GM20431 (cell line): ENCODE measurements around the gene NUPR1.
"Not testable (repeated sequence)": the region's sequence is repeated elsewhere in the genome, so short reads cannot be mapped to it uniquely, and the experiment has no call there.

Experiments used
- in situ Hi-C: fragments of 300-500 bp; cut with MseI, MboI; formaldehyde crosslinking; loops from one replicate; pipeline ENCODE4 v1.15.0; 2020; ENCODE audit warnings: low sequenced_read_pairs; ENCODE audit not compliant: unreplicated experiment

NUPR1 gene

DNA sequence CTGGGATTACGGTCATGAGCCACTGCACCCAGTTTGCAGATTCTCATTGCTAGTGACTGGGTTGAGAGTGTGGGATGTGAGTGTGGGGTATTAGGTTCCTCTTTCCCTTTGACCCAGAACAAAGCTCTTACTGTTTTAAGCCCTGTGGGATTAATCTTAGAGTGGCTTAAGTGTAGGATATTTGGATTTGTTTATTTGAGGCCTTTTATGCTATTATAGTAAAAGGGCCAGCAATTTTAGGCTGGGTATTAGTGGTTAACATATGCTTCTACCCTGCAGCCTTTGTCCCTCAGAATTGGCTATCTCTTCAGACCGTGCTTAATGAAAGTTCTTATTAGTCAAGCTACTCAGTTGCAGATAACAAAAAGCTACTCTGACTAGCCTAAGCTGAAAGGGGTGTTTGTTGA lies 18.1 kb upstream of the NUPR1 start:
- in situ Hi-C loops, result no loop called here

DNA sequence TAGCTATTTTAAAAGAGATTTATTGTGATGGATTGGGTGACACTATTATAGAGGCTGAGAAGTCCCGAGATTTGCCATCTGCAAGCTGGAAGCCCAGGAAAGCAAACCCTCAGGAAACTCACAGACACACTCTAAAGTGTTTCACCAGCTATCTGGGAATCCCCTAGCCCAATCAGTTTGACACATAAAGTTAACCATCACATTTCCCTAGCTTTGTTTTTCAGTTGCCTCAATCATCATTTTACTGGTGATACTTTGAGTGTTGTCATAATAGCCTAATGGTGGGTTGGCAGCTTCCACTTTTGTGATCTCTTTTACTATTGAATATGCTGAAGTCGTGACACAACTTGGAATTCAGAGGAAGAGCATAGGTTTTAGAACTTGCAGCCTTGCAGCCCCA lies 16.8 kb upstream of the NUPR1 start:
- in situ Hi-C loops, result no loop called here

DNA sequence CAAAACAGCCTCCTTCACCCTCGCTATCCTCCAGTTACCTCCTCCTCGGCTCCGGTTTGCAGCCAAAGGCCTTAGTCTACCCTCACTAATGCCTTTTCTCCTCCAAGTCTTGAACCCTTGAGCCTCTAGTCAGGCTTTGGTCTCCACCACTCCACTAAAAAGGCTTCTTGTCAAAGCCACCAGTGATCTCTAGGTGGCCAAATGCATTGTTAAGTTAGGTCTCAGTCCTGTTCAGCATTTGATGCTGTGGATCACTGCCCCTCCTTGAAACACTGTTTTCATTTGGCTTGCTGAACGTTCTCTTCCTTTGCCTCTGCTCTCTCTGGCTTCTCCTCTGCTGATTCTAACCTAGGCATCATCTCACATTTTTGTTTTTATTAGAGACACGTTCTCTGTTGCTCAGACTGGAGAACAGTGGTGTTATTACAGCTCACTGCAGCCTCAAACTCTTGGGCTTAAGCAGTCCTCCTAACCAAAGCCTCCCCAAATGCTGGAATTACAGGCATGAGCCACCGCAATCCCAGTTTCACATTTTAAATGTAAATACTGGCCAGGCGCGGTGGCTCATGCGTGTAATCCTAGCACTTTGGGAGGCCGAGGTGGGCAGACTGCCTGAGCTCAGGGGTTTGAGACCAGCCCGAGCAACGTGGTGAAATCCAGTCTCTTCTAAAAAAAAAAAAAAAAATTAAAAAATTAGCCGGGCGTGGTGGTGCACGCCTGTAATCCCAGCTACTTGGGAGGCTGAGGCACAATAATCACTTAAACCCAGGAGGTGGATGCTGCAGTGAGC lies 16.1 kb upstream of the NUPR1 start:
- in situ Hi-C loops, result no loop called here

DNA sequence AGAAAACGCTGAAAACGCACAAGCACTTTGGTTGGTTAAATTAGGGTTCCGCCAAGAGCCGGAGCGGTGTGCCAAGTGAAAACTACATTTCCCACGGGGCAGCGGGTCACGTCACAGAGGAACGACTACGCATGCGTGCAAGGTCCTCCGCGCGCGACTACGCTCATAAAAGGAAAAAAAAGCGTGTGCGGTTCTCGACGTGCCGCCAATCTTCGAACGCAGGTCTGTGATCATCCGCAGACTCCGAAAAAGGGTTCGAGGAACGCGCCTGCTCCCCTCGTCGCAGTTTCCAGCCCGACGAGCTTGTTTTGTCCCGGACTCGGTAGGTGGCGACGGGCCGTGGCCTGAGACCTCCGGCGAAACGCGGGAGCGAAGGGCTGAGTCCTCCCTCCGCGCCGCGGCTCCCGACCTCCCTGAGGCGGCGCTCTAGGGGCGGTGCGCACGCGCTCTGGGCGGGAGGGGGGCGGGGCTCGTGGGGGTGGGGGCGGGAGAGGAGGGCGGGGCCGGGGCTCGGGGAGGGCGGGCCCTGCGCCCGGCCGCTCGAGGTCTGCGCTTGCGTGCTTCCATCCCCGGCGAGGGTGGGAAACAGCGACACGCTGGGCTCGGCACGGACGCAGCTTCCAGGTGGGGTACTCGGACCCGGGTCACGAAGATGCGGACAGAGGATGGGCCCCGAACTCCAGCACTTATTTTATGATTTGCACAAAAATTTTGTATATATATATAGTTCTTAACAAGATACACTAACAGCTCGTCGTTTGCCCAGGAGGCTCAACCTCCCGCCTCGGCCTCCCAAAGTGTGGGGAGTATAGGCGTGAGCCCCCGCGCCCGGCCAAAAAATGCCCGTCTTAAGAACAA lies 15.2 kb upstream of the NUPR1 start, which contains the start of gene SGF29:
TSS of gene SGF29 (plus strand) at position 145 of the 858 bp plus-strand sequence. CDS start 27,150 bp downstream, outside the sequence.
- in situ Hi-C loops, result no loop called here

DNA sequence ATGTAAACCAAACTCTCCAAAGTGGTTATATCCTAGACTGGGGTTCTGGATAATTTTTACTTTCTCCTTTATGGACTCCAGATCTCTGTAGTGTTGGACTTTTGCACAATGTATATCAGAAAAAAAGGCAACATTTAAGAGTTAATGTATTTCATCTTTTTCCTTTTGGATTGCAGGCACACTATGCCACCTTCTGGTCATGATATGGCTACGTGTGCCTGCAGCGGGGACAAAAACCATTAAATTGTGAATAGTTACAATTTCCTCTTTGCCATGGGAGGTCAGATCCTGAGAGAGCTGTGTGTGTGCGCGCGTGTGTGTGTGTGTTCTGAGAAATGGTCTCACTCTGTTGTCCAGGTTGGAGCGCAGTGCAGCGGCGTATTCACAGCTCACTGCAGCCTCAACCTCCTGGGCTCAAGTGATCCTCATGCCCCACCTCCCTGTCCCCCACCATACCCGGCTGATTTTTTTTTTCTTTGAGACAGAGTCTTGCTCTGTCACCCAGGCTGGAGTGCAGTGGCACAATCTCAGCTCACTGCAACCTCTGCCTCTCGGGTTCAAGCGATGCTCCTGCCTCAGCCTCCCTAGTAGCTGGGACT lies 10.6 kb upstream of the NUPR1 start:
- in situ Hi-C loops, result no loop called here

DNA sequence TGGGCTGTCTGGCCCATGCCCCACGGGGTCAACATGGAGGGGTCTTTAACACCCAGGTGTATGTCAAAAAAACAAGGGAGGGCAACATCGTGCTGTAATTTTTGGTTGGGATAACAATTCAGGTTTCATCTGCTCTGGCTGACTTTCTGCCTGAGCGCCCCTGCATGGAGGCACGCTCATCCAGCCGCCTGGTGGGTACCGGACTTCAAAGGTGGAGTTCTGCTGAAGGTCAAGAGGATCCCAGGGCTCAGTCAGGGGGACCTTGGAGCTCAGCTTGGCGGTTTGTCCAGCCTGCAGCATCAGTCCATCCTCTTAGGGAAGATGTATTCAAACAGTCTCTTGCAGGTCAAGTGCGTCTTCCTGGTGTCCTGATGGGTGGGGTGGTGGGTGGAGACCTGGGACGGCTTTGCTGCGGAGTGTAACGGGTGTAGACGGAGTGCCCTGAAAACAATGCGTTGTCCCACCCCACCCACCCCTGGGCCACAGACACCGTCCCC lies 9.6 kb upstream of the NUPR1 start:
- in situ Hi-C loops, result no loop called here

DNA sequence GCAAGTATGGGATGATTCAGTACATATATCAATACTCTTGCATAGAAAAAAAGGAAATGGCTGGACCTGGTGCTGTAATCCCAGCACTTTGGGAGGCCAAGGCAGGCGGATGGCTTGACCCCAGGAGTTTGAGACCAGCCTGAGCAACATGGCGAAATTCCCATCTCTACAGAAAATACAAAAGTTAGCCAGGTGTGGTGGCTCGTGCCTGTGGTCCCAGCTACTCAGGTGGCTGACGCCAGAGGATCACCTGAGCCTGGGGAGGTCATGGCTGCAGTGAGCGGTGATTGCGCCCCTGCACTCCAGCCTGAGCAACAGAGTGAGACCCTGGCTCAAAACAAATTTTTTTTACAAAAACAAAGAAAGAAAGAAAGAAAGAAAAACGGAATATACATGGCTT lies 7.9 kb upstream of the NUPR1 start:
- in situ Hi-C loops, result no loop called here

DNA sequence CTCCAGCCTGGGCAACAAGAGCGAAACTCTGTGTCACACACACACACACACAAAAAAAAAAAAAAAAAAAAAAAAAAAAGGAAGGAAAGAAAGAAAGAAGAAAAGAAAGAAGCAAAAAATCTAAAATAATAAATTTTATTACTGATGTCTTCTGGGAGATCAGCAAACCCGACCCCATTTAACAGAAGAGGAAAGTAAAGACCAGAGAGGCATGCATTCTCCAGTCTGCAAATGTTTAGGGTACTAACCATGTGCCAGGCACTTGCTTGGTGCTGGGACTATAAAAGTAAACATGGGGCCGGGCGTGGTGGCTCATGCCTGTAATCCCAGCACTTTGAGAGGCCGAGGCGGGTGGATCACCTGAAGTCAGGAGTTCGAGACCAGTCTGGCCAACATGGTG lies 7.2 kb upstream of the NUPR1 start:
- in situ Hi-C loops, result not testable (repeated sequence)

DNA sequence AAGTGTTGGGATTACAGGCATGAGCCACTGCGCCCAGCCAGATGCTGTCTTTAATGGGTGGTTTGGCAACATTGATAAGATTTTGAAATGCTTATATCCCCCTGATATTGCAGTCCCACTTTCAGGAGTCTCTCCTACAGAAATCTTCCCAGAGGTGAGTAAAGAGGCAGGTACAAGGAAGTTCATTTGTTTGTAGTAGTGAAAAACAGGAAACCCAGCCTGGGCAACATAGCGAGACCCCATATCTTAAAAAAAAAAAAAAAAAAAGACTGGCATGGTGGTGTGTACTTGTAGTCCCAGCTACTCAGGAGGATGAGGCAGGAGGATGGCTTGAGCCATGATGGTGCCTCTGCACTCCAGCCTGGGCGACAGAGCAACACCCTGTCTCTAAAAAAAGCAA lies 6.2 kb upstream of the NUPR1 start:
- in situ Hi-C loops, result no loop called here

DNA sequence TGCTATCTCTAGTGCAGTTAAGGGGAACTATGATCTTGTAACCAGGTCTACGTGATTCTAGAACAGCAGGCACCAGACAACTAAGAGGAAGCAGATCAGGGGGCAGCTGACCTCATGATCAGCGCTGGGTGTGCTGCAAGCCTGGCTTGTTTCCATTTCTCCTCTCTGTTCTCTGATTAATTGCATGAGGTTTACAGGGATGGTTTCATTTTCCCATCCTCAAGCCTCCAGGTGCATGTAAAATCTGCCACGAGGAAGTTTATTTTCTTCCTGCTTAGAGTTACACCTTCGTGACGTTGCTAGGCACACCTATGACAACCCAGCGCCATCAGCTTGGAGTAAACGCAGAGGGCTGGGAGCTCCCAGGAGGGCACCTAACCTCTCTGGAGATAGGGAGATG lies 4.3 kb upstream of the NUPR1 start:
- in situ Hi-C loops, result no loop called here

DNA sequence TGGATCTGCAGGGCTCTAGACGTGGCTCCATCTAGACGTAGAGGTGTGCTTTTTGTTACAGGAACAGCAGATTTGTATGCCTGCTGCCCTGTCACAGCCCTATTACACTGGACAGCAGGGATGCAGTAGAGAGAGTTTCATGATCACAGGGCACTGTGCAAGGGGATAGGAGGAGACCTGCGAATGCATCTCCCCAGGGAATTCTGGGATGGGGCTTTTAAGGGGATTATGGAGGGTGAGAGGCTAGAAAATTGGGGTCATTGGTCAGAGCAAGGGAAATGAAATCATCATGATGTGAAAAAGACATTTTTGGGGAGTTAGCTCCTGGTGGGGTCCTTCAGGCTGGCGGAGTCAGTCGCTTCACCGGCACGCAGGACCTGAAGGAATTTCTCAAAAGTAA lies 3.9 kb upstream of the NUPR1 start:
- in situ Hi-C loops, result no loop called here

DNA sequence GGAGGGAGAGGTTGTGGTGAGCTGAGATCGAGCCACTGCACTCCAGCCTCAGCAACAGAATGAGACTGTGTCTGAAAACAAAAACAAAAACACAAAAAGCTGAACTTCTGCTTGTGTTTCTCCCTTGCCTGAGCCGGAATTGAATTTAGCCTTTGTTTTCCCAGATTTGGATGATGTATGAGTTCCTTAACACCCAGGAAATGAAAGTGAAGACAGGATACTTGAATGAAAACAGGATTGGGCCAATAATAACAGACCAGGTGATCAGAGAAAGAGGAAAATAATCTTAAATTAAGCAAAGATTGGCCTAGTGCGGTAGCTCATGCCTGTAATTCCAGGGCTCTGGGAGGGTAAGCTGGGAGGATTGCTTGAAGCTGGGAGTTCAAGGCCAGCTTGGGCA lies 1.6 kb upstream of the NUPR1 start:
- in situ Hi-C loops, result no loop called here

DNA sequence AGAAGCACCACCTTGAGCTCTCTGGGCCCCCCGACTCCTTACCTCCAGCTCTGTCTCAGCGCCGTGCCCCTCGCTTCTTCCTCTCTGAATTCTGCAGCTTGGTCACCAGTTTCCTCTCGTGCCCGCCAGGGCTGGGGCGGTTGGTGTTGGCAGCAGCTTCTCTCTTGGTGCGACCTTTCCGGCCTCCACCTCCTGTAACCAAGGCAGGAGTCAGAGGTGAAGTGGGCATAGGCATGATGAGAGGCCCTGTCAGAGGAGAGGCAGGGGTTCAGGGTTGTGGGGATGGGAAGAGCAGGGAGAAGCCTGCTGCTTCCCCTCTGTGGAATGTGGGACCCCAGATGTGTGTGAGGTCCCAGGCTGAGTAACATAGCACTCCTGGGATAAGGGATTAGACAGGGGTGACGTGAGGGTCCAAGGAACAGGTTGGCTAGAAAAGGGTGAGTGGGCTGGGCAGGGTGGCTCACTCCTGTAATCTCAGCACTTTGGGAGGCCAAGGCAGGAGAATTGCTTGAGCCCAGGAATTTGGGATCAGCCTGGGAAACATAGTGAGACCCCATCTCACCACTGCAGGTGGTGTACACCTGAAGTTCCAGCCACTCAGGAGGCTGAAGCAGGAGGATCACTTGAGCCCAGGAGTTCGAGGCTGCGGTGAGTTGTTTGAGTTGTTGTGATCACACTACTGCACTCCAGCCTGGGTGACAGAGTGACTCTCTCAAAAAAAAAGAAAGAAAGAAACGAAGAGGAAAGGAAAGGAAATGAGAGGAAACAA lies 626 bp downstream of the NUPR1 start:
- in situ Hi-C loops, result no loop called here

DNA sequence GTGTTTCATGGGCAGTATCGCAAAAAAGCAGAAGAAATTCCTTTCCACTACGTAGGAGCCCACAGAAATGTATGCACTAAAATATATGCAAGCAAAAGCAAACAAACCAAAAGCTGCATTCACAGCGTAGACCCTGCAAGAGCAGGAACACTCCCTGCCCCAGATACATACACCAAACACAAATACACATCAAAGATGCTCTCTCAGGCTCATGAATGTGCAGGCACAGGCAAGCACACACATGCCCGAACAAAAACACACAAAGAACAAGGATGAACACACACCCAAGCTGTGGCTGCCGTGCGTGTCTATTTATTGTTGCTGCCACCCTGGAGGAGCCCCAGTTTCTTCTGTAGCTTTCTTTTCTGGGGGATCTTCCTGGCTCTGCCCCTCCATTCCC lies 1.7 kb downstream of the NUPR1 start:
- in situ Hi-C loops, result no loop called here

DNA sequence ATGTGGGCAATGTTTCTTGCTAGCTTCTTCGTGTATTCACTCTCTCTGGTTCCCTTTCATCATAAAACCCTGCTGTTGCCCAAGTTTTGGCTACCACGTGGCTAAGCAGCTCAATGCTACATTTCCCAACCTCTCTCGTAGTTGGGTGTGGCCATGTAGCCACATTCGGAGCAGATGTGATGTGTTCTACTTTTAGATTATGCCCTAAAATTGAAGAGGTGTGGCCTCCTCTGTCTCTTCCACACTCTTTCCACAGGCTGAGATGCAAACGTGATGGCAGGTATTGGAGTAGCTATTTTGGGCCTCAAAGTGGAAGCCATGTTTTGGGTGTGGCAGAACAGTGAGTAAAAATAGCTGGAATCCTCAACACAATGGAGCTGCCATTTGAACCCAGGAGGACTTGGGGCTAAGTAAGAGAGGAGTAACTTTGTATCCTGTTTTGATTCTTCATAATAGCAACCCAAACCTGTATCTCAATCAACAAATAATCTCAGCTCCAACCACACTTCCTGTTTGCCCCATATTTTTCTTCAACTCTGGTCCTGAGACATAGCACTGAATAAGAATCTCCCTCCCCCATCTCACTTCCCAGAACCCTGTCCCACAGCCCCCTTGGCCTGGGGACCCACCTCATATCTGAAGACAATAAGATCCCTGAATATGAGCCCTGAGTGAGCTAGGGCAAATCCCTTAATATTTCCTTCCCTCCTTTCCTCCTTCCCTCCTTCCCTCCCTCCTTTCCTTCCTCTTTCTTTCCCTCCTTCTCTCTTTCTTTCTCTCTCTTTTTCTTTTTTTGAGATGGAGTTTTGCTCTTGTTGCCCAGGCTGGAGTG lies 4.0 kb downstream of the NUPR1 start:
- in situ Hi-C loops, result no loop called here

DNA sequence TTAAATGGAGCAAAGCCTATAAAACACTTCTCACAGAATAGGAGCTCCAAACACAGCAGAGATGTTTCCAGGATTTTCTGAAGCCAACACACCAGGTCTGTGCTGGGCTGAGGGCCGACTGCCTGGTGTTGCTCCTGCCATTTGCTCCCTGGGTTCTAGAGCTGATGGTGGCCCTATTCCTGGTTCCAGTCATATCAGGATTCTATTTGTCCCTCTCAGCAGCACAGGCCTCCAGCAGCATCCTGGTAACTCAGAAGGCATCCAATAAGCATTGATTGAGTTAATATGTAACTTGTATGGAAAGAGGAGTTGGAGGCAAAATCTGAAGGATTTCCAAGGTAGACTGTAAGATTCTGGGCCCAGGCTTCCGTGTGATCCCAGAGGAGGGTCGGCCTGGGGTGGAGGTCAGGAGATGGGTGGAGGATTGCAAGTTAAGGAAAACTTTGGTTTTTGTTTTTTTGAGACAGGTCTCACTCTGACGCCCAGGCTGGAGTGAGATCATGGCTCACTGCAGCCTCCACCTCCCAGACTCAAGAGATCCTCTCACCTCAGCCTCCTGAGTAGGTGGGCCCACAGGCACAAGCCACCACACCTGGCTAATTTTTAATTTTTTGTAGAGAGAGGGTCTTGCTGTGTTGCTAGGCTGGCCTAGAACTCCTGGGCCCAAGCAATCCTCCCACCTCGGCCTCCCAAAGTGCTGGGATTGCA lies 5.7 kb downstream of the NUPR1 start:
- in situ Hi-C loops, result no loop called here

DNA sequence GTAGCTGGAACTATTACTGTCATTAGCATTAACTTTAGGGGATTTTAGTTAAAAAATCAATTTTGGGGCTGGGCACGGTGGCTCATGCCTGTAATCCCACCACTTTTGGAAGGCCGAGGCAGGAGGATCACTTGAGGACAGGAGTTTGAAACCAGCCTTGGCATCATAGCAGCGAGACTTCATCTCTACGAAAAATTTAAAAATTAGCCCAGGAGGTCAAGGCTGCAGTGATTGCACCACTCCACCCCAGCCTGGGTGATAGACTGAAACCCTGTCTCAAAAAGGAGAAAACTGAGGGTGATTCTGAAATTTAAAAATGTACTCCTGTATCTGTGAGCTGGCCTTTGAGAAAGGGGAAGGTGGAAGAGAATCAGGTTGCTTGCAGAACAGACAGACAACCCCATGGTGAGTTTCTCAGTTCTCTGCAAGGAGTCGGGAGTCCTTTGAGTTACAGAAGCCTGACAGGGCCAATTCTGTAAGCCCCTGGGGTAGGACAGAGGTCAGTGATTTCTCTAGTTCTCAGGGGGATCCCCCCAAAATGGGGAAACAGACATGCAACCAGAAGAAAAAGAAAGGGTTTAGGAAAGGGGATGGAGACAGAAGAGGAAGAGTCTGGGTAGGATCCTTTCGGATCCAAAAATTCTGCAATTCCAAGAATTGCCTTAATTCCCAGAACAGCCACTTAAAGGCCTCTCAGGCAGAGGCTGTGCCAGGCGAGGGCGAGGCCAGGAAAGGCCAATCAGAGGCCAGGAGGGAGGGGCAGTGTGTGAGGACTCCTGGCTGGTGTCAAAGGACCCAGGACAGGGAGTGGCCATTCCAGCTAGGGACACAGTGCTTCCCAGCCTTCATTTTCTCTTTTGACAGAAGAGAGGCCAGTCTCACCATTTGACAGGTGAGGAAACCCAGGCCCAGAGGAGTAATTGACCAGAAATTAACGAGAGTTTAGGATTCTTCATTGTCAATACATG lies 6.7 kb downstream of the NUPR1 start:
- in situ Hi-C loops, result no loop called here
